Hepatocyte (in vitro differentiated cells): Measurements from ENCODE around the gene PODXL2.

Source experiments
- EZH2phosphoT487 ChIP-seq: fragments of 200-600 bp; sonication (generic); IDR thresholded peaks from one replicate; pipeline ENCODE4 v1.6.1; 2018; ENCODE audit warnings: antibody characterized with exemption, mild to moderate bottlenecking, low read depth, moderate library complexity; ENCODE audit not compliant: unreplicated experiment, severe bottlenecking
- TF ChIP-seq, protein P1 (sequence below): fragments of 200-600 bp; sonication (generic); IDR thresholded peaks from 2 replicates; pipeline ENCODE4 v1.5.1; 2016; ENCODE audit warnings: antibody characterized with exemption, mild to moderate bottlenecking; ENCODE audit not compliant: poor library complexity

DNA sequence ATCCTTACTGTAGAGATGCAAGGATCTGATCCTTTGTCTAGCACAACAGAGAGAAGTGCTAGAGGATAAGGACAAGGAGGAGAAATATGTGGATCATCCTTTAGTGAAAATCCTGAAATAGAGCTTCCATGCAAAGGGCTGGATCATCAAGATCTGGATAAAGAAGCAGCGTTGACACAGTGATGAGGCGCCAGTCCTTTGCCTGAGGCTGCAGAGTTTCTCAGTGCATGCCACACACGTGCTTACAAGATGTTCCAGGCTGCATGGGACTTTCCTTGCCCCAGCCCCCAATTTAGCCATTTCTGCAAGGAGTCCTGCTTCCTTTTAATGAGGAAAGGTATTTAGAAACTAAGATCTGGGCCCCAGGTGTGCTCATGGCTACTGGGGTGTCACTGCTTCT, 36.6 kb downstream of the PODXL2 start:
- TF ChIP-seq, protein P1, sequence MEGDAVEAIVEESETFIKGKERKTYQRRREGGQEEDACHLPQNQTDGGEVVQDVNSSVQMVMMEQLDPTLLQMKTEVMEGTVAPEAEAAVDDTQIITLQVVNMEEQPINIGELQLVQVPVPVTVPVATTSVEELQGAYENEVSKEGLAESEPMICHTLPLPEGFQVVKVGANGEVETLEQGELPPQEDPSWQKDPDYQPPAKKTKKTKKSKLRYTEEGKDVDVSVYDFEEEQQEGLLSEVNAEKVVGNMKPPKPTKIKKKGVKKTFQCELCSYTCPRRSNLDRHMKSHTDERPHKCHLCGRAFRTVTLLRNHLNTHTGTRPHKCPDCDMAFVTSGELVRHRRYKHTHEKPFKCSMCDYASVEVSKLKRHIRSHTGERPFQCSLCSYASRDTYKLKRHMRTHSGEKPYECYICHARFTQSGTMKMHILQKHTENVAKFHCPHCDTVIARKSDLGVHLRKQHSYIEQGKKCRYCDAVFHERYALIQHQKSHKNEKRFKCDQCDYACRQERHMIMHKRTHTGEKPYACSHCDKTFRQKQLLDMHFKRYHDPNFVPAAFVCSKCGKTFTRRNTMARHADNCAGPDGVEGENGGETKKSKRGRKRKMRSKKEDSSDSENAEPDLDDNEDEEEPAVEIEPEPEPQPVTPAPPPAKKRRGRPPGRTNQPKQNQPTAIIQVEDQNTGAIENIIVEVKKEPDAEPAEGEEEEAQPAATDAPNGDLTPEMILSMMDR: no peak
- TF ChIP-seq EZH2phosphoT487: no peak
